ENCODE measurements around the gene SHOC1.

- TF ChIP-seq CTCF (IDR thresholded peaks at IDR 0.05) (no peak), POLR2A (IDR thresholded peaks at IDR 0.05) (no peak)
These were observed 10.5 kb upstream of the SHOC1 start for GRCh38 chr9:111805262-111805661.
